IMR-90 (cell line): Measurements from ENCODE around the gene POLR2F.

Experiments used
- BHLHE40 ChIP-seq: fragments of 150-350 bp; IDR thresholded peaks from 2 replicates; pipeline ENCODE4 v1.6.1; 2016; ENCODE audit warnings: mild to moderate bottlenecking, low read depth, low read length
- CEBPB ChIP-seq: IDR thresholded peaks from 2 replicates; pipeline ENCODE4 v1.6.1; 2012; ENCODE audit warnings: low read depth, low read length, improper control_type of control experiment
- CHD1 ChIP-seq: IDR thresholded peaks from 2 replicates; pipeline ENCODE4 v1.6.1; 2012; ENCODE audit warnings: low read depth, low read length, improper control_type of control experiment
- CTCF ChIP-seq: conservative IDR thresholded peaks from 2 replicates; pipeline ENCODE4 v1.5.1; 2012; ENCODE audit warnings: mild to moderate bottlenecking, low read depth, low read length, improper control_type of control experiment
- MXI1 ChIP-seq: IDR thresholded peaks from 2 replicates; pipeline ENCODE4 v1.6.1; 2012; ENCODE audit warnings: low read depth, mild to moderate bottlenecking, low read length, moderate library complexity, borderline replicate concordance
- NFE2L2 ChIP-seq: fragments of 150-350 bp; IDR thresholded peaks from 2 replicates; pipeline ENCODE4 v1.6.1; 2016; ENCODE audit warnings: low read depth, mild to moderate bottlenecking, low read length
- POLR2A ChIP-seq: IDR thresholded peaks from 2 replicates; pipeline ENCODE4 v1.6.1; 2012; ENCODE audit warnings: mild to moderate bottlenecking, low read depth, low read length
- RAD21 ChIP-seq: IDR thresholded peaks from 2 replicates; pipeline ENCODE4 v1.6.1; 2012; ENCODE audit warnings: low read length, improper control_type of control experiment
- RCOR1 ChIP-seq: IDR thresholded peaks from 2 replicates; pipeline ENCODE4 v1.6.1; 2012; ENCODE audit warnings: mild to moderate bottlenecking, low read length, improper control_type of control experiment; ENCODE audit not compliant: insufficient replicate concordance
- RFX5 ChIP-seq: IDR thresholded peaks from 2 replicates; pipeline ENCODE4 v1.8.0; 2012; ENCODE audit warnings: low read depth, mild to moderate bottlenecking, low read length, moderate library complexity
- SMC3 ChIP-seq: fragments of 150-350 bp; IDR thresholded peaks from 2 replicates; pipeline ENCODE4 v1.6.1; 2016; ENCODE audit warnings: low read depth, mild to moderate bottlenecking, antibody characterized with exemption, low read length, moderate library complexity
- USF2 ChIP-seq: fragments of 150-350 bp; IDR thresholded peaks from 2 replicates; pipeline ENCODE4 v1.6.1; 2017; ENCODE audit warnings: mild to moderate bottlenecking, antibody characterized with exemption, low read length, low read depth

DNA sequence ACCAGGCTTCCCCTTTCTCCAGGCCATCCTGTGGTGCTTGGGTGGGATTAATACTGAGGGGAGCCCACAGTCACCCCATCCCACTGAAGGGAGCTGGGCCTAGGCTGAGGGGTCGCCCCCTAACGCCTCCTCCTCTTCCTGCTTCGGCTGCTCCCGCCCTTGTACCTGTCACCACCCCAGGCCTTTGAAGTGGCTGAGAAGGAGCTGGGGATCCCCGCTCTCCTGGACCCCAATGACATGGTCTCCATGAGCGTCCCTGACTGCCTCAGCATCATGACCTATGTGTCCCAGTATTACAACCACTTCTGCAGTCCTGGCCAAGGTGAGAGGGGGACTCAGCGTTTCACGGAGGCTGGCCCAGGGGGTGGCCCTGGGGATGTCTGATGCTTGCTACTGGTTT is 41.3 kb upstream of the POLR2F start:
- TF ChIP-seq CEBPB (no peak), CHD1 (no peak), RCOR1 (no peak), CTCF (no peak), RFX5 (no peak), SMC3 (no peak), POLR2A (no peak), BHLHE40 (no peak), RAD21 (no peak), USF2 (no peak), MXI1 (no peak), NFE2L2 (no peak)
